Bronchial epithelial cell (primary cell): ENCODE data around the gene HOXB3. TPM values are rescaled to one million over a fixed set of nuclear protein-coding genes. Genes with fewer than 3 reads are reported as not detected.

Source experiments
- DNase-seq: peaks from one replicate; pipeline ENCODE4 v3.0.0-alpha.2; 2010; ENCODE audit warnings: low read depth
- FAIRE-seq: peaks from 2 replicates; lab custom pipeline; 2011; peaks lifted over from hg19 to GRCh38; lab: Jason Lieb, UNC
- H3K27me3 ChIP-seq: 2 replicates; pipeline ENCODE4 v1.5.1; 2011; ENCODE audit warnings: low read length; ENCODE audit not compliant: control insufficient read depth, insufficient read depth
- H3K36me3 ChIP-seq: 2 replicates; pipeline ENCODE4 v1.5.1; 2011; ENCODE audit warnings: low read length; ENCODE audit not compliant: control insufficient read depth, insufficient read depth
- H3K4me3 ChIP-seq: 2 replicates; pipeline ENCODE4 v1.5.1; 2011; ENCODE audit warnings: mild to moderate bottlenecking, low read depth, low read length, control low read depth
- CTCF ChIP-seq: IDR thresholded peaks from 2 replicates; pipeline ENCODE4 v1.5.1; 2011; ENCODE audit warnings: mild to moderate bottlenecking, moderate library complexity, low read length, control low read depth, inconsistent platforms; ENCODE audit not compliant: insufficient read depth, severe bottlenecking
- total RNA-seq: library from RNA; depleted of rRNA; stranded (reverse); fragments of >200 nt; gene quantifications from 2 replicates; pipeline ENCODE4 v1.2.1, GENCODE V29; 2014

HOXB3 gene
- total RNA-seq, 1 donor from 2014 or later: not detected

DNA sequence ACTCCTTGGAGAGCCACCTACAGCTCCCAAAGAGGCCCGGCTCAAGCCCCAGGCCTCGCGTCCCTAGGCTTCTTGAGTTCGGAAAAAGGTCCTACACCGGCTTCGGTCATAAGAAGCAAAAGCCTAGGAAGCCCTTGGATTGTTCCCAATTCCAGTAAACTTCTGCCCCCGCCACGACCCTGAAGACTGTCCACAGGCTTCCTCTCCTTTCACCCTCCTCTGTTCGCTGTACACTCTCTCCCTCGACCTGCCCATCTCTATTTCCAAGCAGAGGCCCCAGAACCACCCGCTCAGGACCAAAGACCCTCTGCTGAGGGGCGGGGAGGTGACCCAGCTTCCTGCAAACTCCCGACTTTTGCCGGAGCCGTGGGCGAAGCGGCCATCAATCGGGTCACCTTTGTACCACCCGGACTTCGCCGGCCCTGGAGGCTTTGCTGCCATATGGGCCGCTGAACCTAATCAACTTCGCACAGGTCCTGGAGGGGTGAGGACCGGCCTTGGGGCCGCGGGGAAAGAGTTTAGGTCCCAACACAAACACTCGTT, 47.9 kb downstream of the HOXB3 start:
- no peaks in the 10 kb centered on the region for H3K36me3 ChIP-seq
- FAIRE-seq (no peak), DNase-seq (no peak)
- H3K27me3 ChIP-seq: peaks cover 60% of the 10 kb centered on the region
- no peak for TF ChIP-seq CTCF
- H3K4me3 ChIP-seq: no peak overlapping the region

DNA sequence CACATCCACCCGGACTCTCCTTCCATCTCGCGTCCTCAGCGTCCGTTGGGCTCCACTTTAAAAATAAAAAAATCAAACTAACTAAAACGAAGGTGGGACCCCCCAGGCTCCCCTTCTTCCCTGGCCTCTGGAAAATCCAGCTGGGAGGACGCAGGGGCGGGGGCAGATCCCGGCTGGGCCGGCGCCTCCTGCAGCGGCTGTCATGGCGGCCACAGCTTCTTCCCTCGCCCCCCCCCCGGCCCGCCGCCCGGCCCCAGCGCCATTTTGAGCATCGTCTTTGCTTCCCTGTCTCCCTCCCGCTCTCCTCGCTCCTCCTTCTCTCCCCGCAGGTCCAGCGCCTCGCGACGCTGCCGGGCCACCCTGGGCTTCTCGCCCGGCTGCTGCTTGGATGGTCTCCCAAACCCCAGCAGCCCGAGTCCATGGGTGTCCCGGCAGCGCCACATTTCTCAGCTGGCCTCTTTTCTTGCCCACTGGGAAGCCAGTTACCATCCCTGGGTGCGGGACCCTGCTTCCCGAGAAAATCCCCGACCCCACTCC, 48.4 kb downstream of the HOXB3 start:
- H3K27me3 ChIP-seq: peaks cover 56% of the 10 kb centered on the region
- TF ChIP-seq CTCF: no peak
- no peak for FAIRE-seq
- no peak overlapping the region for H3K4me3 ChIP-seq
- no peaks in the 10 kb centered on the region for H3K36me3 ChIP-seq
- no peak for DNase-seq

DNA sequence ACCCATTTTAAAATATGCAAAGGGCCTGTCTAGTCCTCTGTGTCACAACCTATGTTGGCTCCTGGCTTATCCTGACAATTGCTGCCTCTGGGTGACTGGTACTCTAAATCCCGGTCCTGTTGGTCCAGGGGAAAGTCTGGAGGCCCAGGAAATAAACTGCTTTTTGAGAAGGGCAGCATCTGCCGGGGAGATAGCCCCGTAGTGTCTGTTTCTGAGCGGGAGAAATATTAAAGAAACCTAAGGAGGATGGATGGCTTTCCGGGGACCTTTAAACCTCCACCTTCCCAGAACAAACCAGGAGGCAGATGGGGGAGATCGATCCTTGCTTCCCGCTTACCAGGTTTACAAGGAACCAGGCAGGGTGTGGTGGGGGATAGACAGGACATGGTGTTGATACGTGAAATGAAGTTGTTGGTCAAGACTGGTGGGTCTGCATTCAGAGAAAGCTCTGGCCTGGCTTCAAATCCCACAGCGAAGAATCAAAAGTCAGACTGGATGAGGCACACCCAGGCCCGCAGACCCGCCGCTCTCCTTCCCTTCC, 48.9 kb downstream of the HOXB3 start:
- H3K27me3 ChIP-seq: peaks cover 50% of the 10 kb centered on the region
- FAIRE-seq: no peak
- TF ChIP-seq CTCF: no peak
- DNase-seq: no peak
- H3K36me3 ChIP-seq: no peaks in the 10 kb centered on the region
- H3K4me3 ChIP-seq: no peak overlapping the region

- no peaks in the 10 kb centered on the region for H3K36me3 ChIP-seq
- H3K4me3 ChIP-seq: no peak overlapping the region
- FAIRE-seq (no peak), DNase-seq (no peak)
- H3K27me3 ChIP-seq: peaks cover 44% of the 10 kb centered on the region
- no peak for TF ChIP-seq CTCF
These were observed 49.8 kb downstream of the HOXB3 start for GRCh38 chr17:48540213-48540612.

DNA sequence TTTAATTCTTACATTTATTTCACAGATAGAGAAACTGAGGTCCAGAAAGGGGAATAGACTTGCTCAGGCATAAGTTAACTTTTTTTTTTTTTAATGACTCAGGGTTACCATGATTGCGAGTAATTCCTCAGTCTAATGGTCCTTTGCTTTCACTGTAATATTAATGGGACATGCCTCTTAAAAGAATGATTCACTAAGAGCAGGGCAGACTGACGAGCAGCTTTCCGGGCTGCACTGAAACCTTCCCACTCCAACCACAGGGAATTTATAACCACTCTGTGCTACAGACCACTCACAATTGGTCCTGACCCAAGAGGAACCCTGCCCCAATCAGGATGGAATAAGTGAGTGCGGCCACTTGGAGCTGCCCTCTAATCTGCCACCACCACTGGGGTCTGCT, 50.9 kb downstream of the HOXB3 start:
- Histone ChIP-seq H3K36me3 (no peaks in the 10 kb centered on the region), H3K27me3 (peaks cover 37% of the 10 kb centered on the region), H3K4me3 (no peak overlapping the region)
- FAIRE-seq: no peak
- peak; percentile 30 for DNase-seq
- TF ChIP-seq CTCF: no peak
